BE2C (cell line): Measurements from ENCODE around the gene HSPBP1.
A peak's percentile ranks its signal among the peaks of the same experiment; 100 is the strongest.

Experiments used
- DNase-seq: peaks from one replicate; pipeline ENCODE4 v3.0.0-alpha.2; 2020
- H3K27me3 ChIP-seq: fragments of 250-450 bp; sonication (Bioruptor Pico); 2 replicates; pipeline ENCODE4 v1.5.1; 2020; ENCODE audit warnings: mild to moderate bottlenecking
- H3K36me3 ChIP-seq: fragments of 250-450 bp; sonication (Bioruptor Pico); 2 replicates; pipeline ENCODE4 v1.5.1; 2020; ENCODE audit warnings: mild to moderate bottlenecking
- H3K4me1 ChIP-seq: fragments of 250-450 bp; sonication (Bioruptor Pico); 2 replicates; pipeline ENCODE4 v1.5.1; 2020
- H3K4me3 ChIP-seq: 2 replicates; pipeline ENCODE4 v1.5.1; 2011; ENCODE audit warnings: low read depth, low read length
- H3K9me3 ChIP-seq: fragments of 250-450 bp; sonication (Bioruptor Pico); 2 replicates; pipeline ENCODE4 v1.5.1; 2020
- CTCF ChIP-seq: IDR thresholded peaks from 2 replicates; pipeline ENCODE4 v1.5.1; 2012; ENCODE audit warnings: mild to moderate bottlenecking, low read depth, low read length

HSPBP1 gene

GRCh38 chr19:55302318-55302703, 22.4 kb upstream of the HSPBP1 start:
- H3K4me3 ChIP-seq, result peak overlapping the region; percentile 54
- H3K36me3 ChIP-seq, result peaks cover 33% of the 10 kb centered on the region
- no peaks in the 10 kb centered on the region; the same call in 1 of the 2 replicates for H3K4me1 ChIP-seq
- no peaks in the 10 kb centered on the region for H3K9me3 ChIP-seq
- no peaks in the 10 kb centered on the region for H3K27me3 ChIP-seq
- no peak for TF ChIP-seq CTCF
- no peak for DNase-seq

- peak overlapping the region; percentile 54 for H3K4me3 ChIP-seq
- peak; percentile 93 for DNase-seq
- H3K36me3 ChIP-seq, result peaks cover 32% of the 10 kb centered on the region
- no peaks in the 10 kb centered on the region; the same call in 1 of the 2 replicates for H3K4me1 ChIP-seq
- H3K9me3 ChIP-seq, result no peaks in the 10 kb centered on the region
- peak; percentile 84 for TF ChIP-seq CTCF
- no peaks in the 10 kb centered on the region for H3K27me3 ChIP-seq
Measured at GRCh38 chr19:55301459-55302317, 21.8 kb upstream of the HSPBP1 start.

- Histone ChIP-seq H3K9me3 (no peaks in the 10 kb centered on the region), H3K4me1 (no peaks in the 10 kb centered on the region; the same call in 1 of the 2 replicates), H3K27me3 (no peaks in the 10 kb centered on the region), H3K4me3 (no peak overlapping the region), H3K36me3 (peaks cover 28% of the 10 kb centered on the region)
- DNase-seq, result no peak
- TF ChIP-seq CTCF, result no peak
Measured at GRCh38 chr19:55300886-55301458, 21.1 kb upstream of the HSPBP1 start.

GRCh38 chr19:55299991-55300390, 20.1 kb upstream of the HSPBP1 start:
- DNase-seq, result no peak
- Histone ChIP-seq H3K9me3 (no peaks in the 10 kb centered on the region), H3K36me3 (peaks cover 18% of the 10 kb centered on the region), H3K4me3 (no peak overlapping the region), H3K4me1 (no peaks in the 10 kb centered on the region; the same call in 1 of the 2 replicates), H3K27me3 (no peaks in the 10 kb centered on the region)
- no peak for TF ChIP-seq CTCF

- no peaks in the 10 kb centered on the region; the same call in 1 of the 2 replicates for H3K4me1 ChIP-seq
- DNase-seq, result no peak
- no peaks in the 10 kb centered on the region for H3K9me3 ChIP-seq
- H3K36me3 ChIP-seq, result peaks cover 6% of the 10 kb centered on the region
- TF ChIP-seq CTCF, result no peak
- no peaks in the 10 kb centered on the region for H3K27me3 ChIP-seq
- no peak overlapping the region for H3K4me3 ChIP-seq
Measured at GRCh38 chr19:55297267-55297666, 17.4 kb upstream of the HSPBP1 start.
